Measurements from ENCODE around the gene AGAP5.
"Not testable (repeated sequence)": the region's sequence is repeated elsewhere in the genome, so short reads cannot be mapped to it uniquely, and the experiment has no call there.

AGAP5 gene

GRCh38 chr10:73713912-73714311 lies 16.0 kb upstream of the AGAP5 start:
- not testable (repeated sequence) for DNase-seq

- DNase-seq, result not testable (repeated sequence)
These were observed 13.8 kb upstream of the AGAP5 start for GRCh38 chr10:73711683-73712082.

- not testable (repeated sequence) for DNase-seq
These were observed 10.2 kb upstream of the AGAP5 start for GRCh38 chr10:73708122-73708521.

GRCh38 chr10:73707628-73708027 lies 9.7 kb upstream of the AGAP5 start:
- DNase-seq, result not testable (repeated sequence)

- DNase-seq, result not testable (repeated sequence)
These were observed 8.6 kb upstream of the AGAP5 start for GRCh38 chr10:73706488-73706887.

- not testable (repeated sequence) for DNase-seq
These were observed 7.7 kb upstream of the AGAP5 start for GRCh38 chr10:73705506-73706072.

GRCh38 chr10:73703924-73704323 lies 6.0 kb upstream of the AGAP5 start:
- DNase-seq, result not testable (repeated sequence)

GRCh38 chr10:73698819-73699218 lies 910 bp upstream of the AGAP5 start:
- not testable (repeated sequence) for DNase-seq

GRCh38 chr10:73695302-73695701 lies 2.6 kb downstream of the AGAP5 start:
- DNase-seq, result not testable (repeated sequence)

- not testable (repeated sequence) for DNase-seq
These were observed 7.2 kb downstream of the AGAP5 start for GRCh38 chr10:73690755-73691154.

GRCh38 chr10:73689596-73689995 lies 8.3 kb downstream of the AGAP5 start:
- DNase-seq, result not testable (repeated sequence)

- DNase-seq, result not testable (repeated sequence)
These were observed 10.3 kb downstream of the AGAP5 start for GRCh38 chr10:73687641-73688040.

GRCh38 chr10:73674546-73674945 lies 23.4 kb downstream of the AGAP5 start:
- not testable (repeated sequence) for DNase-seq

GRCh38 chr10:73668378-73668777 lies 29.5 kb downstream of the AGAP5 start:
- not testable (repeated sequence) for DNase-seq

- DNase-seq, result not testable (repeated sequence)
These were observed 31.6 kb downstream of the AGAP5 start for GRCh38 chr10:73666153-73666809.

GRCh38 chr10:73665581-73665980 lies 32.3 kb downstream of the AGAP5 start:
- DNase-seq, result not testable (repeated sequence)

GRCh38 chr10:73664156-73665040 lies 33.5 kb downstream of the AGAP5 start:
- DNase-seq, result not testable (repeated sequence)

- not testable (repeated sequence) for DNase-seq
These were observed 34.3 kb downstream of the AGAP5 start for GRCh38 chr10:73663621-73664020.

GRCh38 chr10:73662705-73663104 lies 35.2 kb downstream of the AGAP5 start:
- not testable (repeated sequence) for DNase-seq

- no peak for DNase-seq
These were observed 42.0 kb downstream of the AGAP5 start, which contains the start of gene SYNPO2L for GRCh38 chr10:73655990-73656298. SYNPO2L (minus strand) TSS chr10:73656029; CDS start chr10:73655922, 107 bp downstream.

GRCh38 chr10:73655257-73655989 lies 42.5 kb downstream of the AGAP5 start:
- DNase-seq, result no peak

GRCh38 chr10:73653701-73654100 lies 44.2 kb downstream of the AGAP5 start:
- DNase-seq, result no peak

GRCh38 chr10:73653195-73653594 lies 44.7 kb downstream of the AGAP5 start:
- no peak for DNase-seq

Measured in CD4-positive, alpha-beta T cell treated with Interleukin-17A for 1 hour (primary cell).